GM19099 (cell line): Measurements from ENCODE around the gene ACADSB.

Experiments
- POLR2A ChIP-seq: IDR thresholded peaks from 3 replicates; pipeline ENCODE4 v1.6.1; 2011; ENCODE audit warnings: low read depth; ENCODE audit not compliant: insufficient read length; ENCODE audit errors: extremely low read depth

The ACADSB gene

GRCh38 chr10:122998360-122998917 is 10.4 kb upstream of the ACADSB start:
- no peak for TF ChIP-seq POLR2A

GRCh38 chr10:122998934-122999333 is 9.9 kb upstream of the ACADSB start:
- no peak for TF ChIP-seq POLR2A

- no peak for TF ChIP-seq POLR2A
Observed at GRCh38 chr10:122999347-122999746, 9.5 kb upstream of the ACADSB start.

GRCh38 chr10:123000155-123000554 is 8.7 kb upstream of the ACADSB start:
- no peak for TF ChIP-seq POLR2A

GRCh38 chr10:123001370-123001769 is 7.4 kb upstream of the ACADSB start:
- TF ChIP-seq POLR2A, result no peak

GRCh38 chr10:123004298-123004697 is 4.5 kb upstream of the ACADSB start:
- no peak for TF ChIP-seq POLR2A

GRCh38 chr10:123007558-123008354 is 1.1 kb upstream of the ACADSB start:
- TF ChIP-seq POLR2A, result no peak

- no peak for TF ChIP-seq POLR2A
Observed at GRCh38 chr10:123009105-123009820, 457 bp downstream of the ACADSB start.

GRCh38 chr10:123011987-123012386 is 3.2 kb downstream of the ACADSB start:
- TF ChIP-seq POLR2A, result no peak

GRCh38 chr10:123013456-123014419 is 4.9 kb downstream of the ACADSB start:
- TF ChIP-seq POLR2A, result no peak

- no peak for TF ChIP-seq POLR2A
Observed at GRCh38 chr10:123014772-123015171, 6.0 kb downstream of the ACADSB start.

- TF ChIP-seq POLR2A, result no peak
Observed at GRCh38 chr10:123016228-123016627, 7.4 kb downstream of the ACADSB start.

- TF ChIP-seq POLR2A, result no peak
Observed at GRCh38 chr10:123017421-123018165, 8.8 kb downstream of the ACADSB start.

- no peak for TF ChIP-seq POLR2A
Observed at GRCh38 chr10:123018531-123018930, 9.7 kb downstream of the ACADSB start.
